ENCODE data around the gene KDM3B.

DNA sequence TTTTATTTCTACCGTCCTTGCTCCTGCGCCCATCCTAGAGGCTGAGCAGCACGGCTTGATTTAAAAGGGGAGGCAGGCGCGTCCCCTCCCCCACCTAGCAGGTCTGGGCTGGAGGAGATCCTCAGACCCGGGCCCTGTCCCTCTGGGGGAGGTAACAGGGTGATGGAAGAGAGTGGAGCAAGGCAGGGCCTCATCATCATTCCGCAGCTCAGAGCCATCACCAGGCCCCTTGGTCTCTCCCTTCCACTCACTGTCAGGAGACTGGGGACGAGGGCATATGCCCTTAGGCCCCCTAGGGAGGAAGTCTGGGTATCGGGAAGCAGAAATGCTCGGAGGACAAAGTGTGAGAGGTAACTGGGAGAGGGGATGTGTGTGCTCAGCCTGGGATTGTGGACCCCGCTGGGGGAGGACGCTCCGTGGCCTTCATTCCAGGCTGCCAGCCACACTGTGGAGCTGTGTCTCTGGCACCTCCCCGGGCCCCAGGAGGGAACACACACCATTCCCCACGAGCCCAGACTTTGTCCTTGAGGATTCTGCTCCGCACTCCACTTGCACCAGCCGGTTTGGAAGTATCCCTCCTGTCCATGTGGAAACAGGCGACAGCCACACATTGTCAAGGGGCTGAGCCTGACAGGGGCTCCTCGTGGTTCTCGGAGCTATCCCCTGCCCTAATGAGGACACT is 87.1 kb downstream of the KDM3B start:
- TF ChIP-seq CTCF (conservative IDR thresholded peaks at IDR 0.05; ENCODE audit: low read depth in 2 of 2) (no peak), EZH2 (IDR thresholded peaks at IDR 0.05; ENCODE audit: low read depth, unreplicated experiment) (no peak), POLR2AphosphoS5 (IDR thresholded peaks at IDR 0.05; ENCODE audit: low read depth) (no peak), EZH2phosphoT487 (IDR thresholded peaks at IDR 0.05; ENCODE audit: unreplicated experiment) (no peak)
- TF ChIP-seq, protein P1, sequence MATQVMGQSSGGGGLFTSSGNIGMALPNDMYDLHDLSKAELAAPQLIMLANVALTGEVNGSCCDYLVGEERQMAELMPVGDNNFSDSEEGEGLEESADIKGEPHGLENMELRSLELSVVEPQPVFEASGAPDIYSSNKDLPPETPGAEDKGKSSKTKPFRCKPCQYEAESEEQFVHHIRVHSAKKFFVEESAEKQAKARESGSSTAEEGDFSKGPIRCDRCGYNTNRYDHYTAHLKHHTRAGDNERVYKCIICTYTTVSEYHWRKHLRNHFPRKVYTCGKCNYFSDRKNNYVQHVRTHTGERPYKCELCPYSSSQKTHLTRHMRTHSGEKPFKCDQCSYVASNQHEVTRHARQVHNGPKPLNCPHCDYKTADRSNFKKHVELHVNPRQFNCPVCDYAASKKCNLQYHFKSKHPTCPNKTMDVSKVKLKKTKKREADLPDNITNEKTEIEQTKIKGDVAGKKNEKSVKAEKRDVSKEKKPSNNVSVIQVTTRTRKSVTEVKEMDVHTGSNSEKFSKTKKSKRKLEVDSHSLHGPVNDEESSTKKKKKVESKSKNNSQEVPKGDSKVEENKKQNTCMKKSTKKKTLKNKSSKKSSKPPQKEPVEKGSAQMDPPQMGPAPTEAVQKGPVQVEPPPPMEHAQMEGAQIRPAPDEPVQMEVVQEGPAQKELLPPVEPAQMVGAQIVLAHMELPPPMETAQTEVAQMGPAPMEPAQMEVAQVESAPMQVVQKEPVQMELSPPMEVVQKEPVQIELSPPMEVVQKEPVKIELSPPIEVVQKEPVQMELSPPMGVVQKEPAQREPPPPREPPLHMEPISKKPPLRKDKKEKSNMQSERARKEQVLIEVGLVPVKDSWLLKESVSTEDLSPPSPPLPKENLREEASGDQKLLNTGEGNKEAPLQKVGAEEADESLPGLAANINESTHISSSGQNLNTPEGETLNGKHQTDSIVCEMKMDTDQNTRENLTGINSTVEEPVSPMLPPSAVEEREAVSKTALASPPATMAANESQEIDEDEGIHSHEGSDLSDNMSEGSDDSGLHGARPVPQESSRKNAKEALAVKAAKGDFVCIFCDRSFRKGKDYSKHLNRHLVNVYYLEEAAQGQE (IDR thresholded peaks at IDR 0.05; ENCODE audit: unreplicated experiment) = no peak
- TF ChIP-seq, protein P2, sequence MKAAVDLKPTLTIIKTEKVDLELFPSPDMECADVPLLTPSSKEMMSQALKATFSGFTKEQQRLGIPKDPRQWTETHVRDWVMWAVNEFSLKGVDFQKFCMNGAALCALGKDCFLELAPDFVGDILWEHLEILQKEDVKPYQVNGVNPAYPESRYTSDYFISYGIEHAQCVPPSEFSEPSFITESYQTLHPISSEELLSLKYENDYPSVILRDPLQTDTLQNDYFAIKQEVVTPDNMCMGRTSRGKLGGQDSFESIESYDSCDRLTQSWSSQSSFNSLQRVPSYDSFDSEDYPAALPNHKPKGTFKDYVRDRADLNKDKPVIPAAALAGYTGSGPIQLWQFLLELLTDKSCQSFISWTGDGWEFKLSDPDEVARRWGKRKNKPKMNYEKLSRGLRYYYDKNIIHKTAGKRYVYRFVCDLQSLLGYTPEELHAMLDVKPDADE (IDR thresholded peaks at IDR 0.05) = no peak

All from GM23338 (cell line).